Measurements from ENCODE around the gene BPIFB3. TPM values are rescaled to one million over a fixed set of nuclear protein-coding genes. Genes with fewer than 3 reads are reported as not detected.

The BPIFB3 gene
- total and polyA plus RNA-seq, 2 donors from 2014 or later: not detected

Other genes with a start within 250 kb of the BPIFB3 start
- 100 TPM for gene MAPRE1, start 233.9 kb upstream of the BPIFB3 start, total RNA-seq
- 58.1 TPM for gene MAPRE1, start 233.9 kb upstream of the BPIFB3 start, polyA plus RNA-seq (ENCODE audit: insufficient read depth, low read depth, low replicate concordance)
- gene EFCAB8, start 195.0 kb upstream of the BPIFB3 start, total RNA-seq: 0.13 TPM
- not detected for gene EFCAB8, start 195.0 kb upstream of the BPIFB3 start, polyA plus RNA-seq (ENCODE audit: insufficient read depth, low read depth, low replicate concordance)
- not detected for gene SUN5, start 49.5 kb upstream of the BPIFB3 start, total RNA-seq
- gene SUN5, start 49.5 kb upstream of the BPIFB3 start, polyA plus RNA-seq (ENCODE audit: insufficient read depth, low read depth, low replicate concordance): not detected
- not detected for gene BPIFB2, start 46.2 kb upstream of the BPIFB3 start, total RNA-seq
- gene BPIFB2, start 46.2 kb upstream of the BPIFB3 start, polyA plus RNA-seq (ENCODE audit: insufficient read depth, low read depth, low replicate concordance): not detected
- gene BPIFB6, start 22.3 kb upstream of the BPIFB3 start, total RNA-seq: not detected
- not detected for gene BPIFB6, start 22.3 kb upstream of the BPIFB3 start, polyA plus RNA-seq (ENCODE audit: insufficient read depth, low read depth, low replicate concordance)
- gene BPIFB4, start 25.7 kb downstream of the BPIFB3 start, total RNA-seq: not detected
- not detected for gene BPIFB4, start 25.7 kb downstream of the BPIFB3 start, polyA plus RNA-seq (ENCODE audit: insufficient read depth, low read depth, low replicate concordance)
- not detected for gene BPIFA2, start 114.3 kb downstream of the BPIFB3 start, total RNA-seq
- 0.54 TPM for gene BPIFA2, start 114.3 kb downstream of the BPIFB3 start, polyA plus RNA-seq (ENCODE audit: insufficient read depth, low read depth, low replicate concordance)
- not detected for gene BPIFA3, start 163.4 kb downstream of the BPIFB3 start, total RNA-seq
- not detected for gene BPIFA3, start 163.4 kb downstream of the BPIFB3 start, polyA plus RNA-seq (ENCODE audit: insufficient read depth, low read depth, low replicate concordance)
- gene BPIFA1, start 182.1 kb downstream of the BPIFB3 start, total RNA-seq: not detected
- gene BPIFA1, start 182.1 kb downstream of the BPIFB3 start, polyA plus RNA-seq (ENCODE audit: insufficient read depth, low read depth, low replicate concordance): not detected
- gene BPIFB1, start 229.3 kb downstream of the BPIFB3 start, total RNA-seq: not detected
- not detected for gene BPIFB1, start 229.3 kb downstream of the BPIFB3 start, polyA plus RNA-seq (ENCODE audit: insufficient read depth, low read depth, low replicate concordance)